ENCODE measurements around the gene ARHGAP12. TPM values are rescaled to one million over a fixed set of nuclear protein-coding genes. Genes with fewer than 3 reads are reported as not detected.
A peak's percentile ranks its signal among the peaks of the same experiment; 100 is the strongest.

The ARHGAP12 gene
- total RNA-seq, 1 donor from 2014 or later = 68.9 TPM

DNA sequence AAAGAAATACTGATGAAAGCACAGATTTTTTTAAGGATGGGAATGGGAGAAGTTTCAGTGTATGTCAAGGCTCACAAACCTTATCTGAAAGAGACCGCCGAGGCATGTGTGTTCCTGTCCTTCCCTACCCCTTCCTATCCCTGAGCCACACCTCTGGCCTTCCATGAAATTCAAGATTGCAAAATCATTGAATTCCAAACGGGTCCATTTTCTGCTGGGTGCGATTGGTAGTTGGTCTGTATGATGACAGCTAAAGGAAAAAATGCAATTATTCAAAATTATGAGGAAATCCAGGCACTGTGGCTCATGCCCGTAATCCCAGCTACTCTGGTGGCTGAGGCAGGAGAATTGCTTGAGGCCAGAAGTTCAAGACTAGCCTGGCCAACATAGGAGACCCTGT, 170.1 kb downstream of the ARHGAP12 start:
- Histone ChIP-seq H3K4me1 (peaks cover 53% of the 10 kb centered on the region), H3K36me3 (no peaks in the 10 kb centered on the region), H3K79me2 (ENCODE audit: low read depth) (no peaks in the 10 kb centered on the region), H3F3A (ENCODE audit: low read depth) (peaks cover 56% of the 10 kb centered on the region), H3K4me3 (no peak overlapping the region), H2AFZ (replicated peaks) (no peak overlapping the region), H3K27ac (no peak overlapping the region), H3K9ac (no peak overlapping the region), H3K4me2 (peak overlapping the region; percentile 12), H3K27me3 (no peaks in the 10 kb centered on the region), H3K9me3 (ENCODE audit: low read depth) (no peaks in the 10 kb centered on the region), H4K20me1 (ENCODE audit: low read depth) (peaks cover 12% of the 10 kb centered on the region)
- peaks cover 55% of the 10 kb centered on the region for H3K4me1 Mint-ChIP-seq
- no peak for TF ChIP-seq EZH2 (IDR thresholded peaks at IDR 0.05)
- no peak for TF ChIP-seq EZH2phosphoT487 (IDR thresholded peaks at IDR 0.05)
- TF ChIP-seq, protein P1, sequence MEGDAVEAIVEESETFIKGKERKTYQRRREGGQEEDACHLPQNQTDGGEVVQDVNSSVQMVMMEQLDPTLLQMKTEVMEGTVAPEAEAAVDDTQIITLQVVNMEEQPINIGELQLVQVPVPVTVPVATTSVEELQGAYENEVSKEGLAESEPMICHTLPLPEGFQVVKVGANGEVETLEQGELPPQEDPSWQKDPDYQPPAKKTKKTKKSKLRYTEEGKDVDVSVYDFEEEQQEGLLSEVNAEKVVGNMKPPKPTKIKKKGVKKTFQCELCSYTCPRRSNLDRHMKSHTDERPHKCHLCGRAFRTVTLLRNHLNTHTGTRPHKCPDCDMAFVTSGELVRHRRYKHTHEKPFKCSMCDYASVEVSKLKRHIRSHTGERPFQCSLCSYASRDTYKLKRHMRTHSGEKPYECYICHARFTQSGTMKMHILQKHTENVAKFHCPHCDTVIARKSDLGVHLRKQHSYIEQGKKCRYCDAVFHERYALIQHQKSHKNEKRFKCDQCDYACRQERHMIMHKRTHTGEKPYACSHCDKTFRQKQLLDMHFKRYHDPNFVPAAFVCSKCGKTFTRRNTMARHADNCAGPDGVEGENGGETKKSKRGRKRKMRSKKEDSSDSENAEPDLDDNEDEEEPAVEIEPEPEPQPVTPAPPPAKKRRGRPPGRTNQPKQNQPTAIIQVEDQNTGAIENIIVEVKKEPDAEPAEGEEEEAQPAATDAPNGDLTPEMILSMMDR (IDR thresholded peaks at IDR 0.05) = no peak
- H3K27ac Mint-ChIP-seq = no peak overlapping the region
- H3K36me3 Mint-ChIP-seq = no peaks in the 10 kb centered on the region
- peaks cover under 1% of the 10 kb centered on the region for H3K9me3 Mint-ChIP-seq
- no peak for DNase-seq (ENCODE audit: low spot score)
- H3K4me3 Mint-ChIP-seq = peak overlapping the region; percentile 77
- H3K27me3 Mint-ChIP-seq (ENCODE audit: insufficient read depth, low read depth) = peaks cover 5% of the 10 kb centered on the region

DNA sequence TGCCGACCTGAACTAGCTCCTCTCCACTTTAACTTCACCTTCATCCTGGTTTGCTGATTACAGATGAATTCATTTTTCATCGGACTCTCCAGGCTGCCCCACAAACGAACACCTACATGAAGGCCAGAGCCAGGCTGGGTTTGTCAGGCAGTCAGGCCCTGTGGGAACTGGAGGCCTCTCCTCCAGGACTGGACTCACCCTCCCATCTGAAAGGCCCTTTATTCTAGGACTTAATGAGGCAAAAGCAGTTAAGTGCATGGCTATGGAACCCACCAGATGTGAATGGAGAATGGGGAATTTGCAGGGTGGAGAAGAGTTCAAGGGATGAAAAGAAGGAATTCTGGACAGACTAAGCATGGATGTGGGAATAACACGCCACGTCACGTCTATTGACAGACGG, 170.8 kb downstream of the ARHGAP12 start:
- Histone ChIP-seq H3K4me3 (no peak overlapping the region), H3K79me2 (ENCODE audit: low read depth) (no peaks in the 10 kb centered on the region), H3K27ac (no peak overlapping the region), H3K9ac (no peak overlapping the region), H3F3A (ENCODE audit: low read depth) (peaks cover 56% of the 10 kb centered on the region), H3K4me1 (peaks cover 53% of the 10 kb centered on the region), H3K4me2 (peak overlapping the region; percentile 12), H3K36me3 (no peaks in the 10 kb centered on the region), H2AFZ (replicated peaks) (no peak overlapping the region), H4K20me1 (ENCODE audit: low read depth) (peaks cover 12% of the 10 kb centered on the region), H3K27me3 (no peaks in the 10 kb centered on the region), H3K9me3 (ENCODE audit: low read depth) (no peaks in the 10 kb centered on the region)
- H3K4me1 Mint-ChIP-seq = peaks cover 55% of the 10 kb centered on the region
- H3K27me3 Mint-ChIP-seq (ENCODE audit: insufficient read depth, low read depth) = peaks cover 5% of the 10 kb centered on the region
- H3K27ac Mint-ChIP-seq = peak overlapping the region; percentile 96
- peak overlapping the region; percentile 77 for H3K4me3 Mint-ChIP-seq
- H3K9me3 Mint-ChIP-seq = no peaks in the 10 kb centered on the region
- no peaks in the 10 kb centered on the region for H3K36me3 Mint-ChIP-seq
- TF ChIP-seq, protein P1 (IDR thresholded peaks at IDR 0.05) = no peak
- TF ChIP-seq EZH2phosphoT487 (IDR thresholded peaks at IDR 0.05) (no peak), EZH2 (IDR thresholded peaks at IDR 0.05) (no peak)
- DNase-seq (ENCODE audit: low spot score) = peak; percentile 74

DNA sequence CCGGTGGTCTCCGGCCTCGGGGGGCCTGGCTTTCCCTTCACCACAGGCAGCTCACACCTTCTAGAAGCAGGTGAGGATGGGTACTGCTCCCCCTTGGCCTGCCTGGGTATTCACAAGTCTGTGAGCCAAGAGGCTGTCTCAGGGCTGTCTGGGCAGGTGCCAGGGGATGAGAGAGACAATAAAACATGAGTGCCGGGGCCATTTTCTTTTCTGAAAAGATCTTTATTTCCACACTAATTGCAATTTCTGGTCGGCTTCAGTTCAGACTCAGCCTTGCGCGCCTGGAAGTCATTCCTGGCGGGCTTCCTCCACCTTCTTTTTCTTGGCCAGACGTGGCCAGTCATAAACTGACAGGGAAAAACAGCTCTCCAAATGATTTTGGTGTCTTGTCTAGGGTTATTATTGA, 171.2 kb downstream of the ARHGAP12 start:
- TF ChIP-seq EZH2phosphoT487 (IDR thresholded peaks at IDR 0.05) (no peak), EZH2 (IDR thresholded peaks at IDR 0.05) (no peak)
- TF ChIP-seq, protein P1 (IDR thresholded peaks at IDR 0.05) = no peak
- H4K20me1 ChIP-seq (ENCODE audit: low read depth) = peaks cover 12% of the 10 kb centered on the region
- peaks cover 51% of the 10 kb centered on the region for H3K4me1 Mint-ChIP-seq
- H3F3A ChIP-seq (ENCODE audit: low read depth) = peaks cover 56% of the 10 kb centered on the region
- no peak overlapping the region for H3K4me3 ChIP-seq
- H3K9me3 ChIP-seq (ENCODE audit: low read depth) = no peaks in the 10 kb centered on the region
- H3K4me2 ChIP-seq = peak overlapping the region; percentile 12
- no peak overlapping the region for H3K27ac ChIP-seq
- peaks cover 5% of the 10 kb centered on the region for H3K27me3 Mint-ChIP-seq (ENCODE audit: insufficient read depth, low read depth)
- H3K36me3 Mint-ChIP-seq = no peaks in the 10 kb centered on the region
- peak overlapping the region; percentile 96 for H3K27ac Mint-ChIP-seq
- peak overlapping the region; percentile 4 for H3K4me3 Mint-ChIP-seq
- H3K27me3 ChIP-seq = no peaks in the 10 kb centered on the region
- H3K9ac ChIP-seq = no peak overlapping the region
- H3K9me3 Mint-ChIP-seq = no peaks in the 10 kb centered on the region
- H3K4me1 ChIP-seq = peaks cover 53% of the 10 kb centered on the region
- no peaks in the 10 kb centered on the region for H3K36me3 ChIP-seq
- no peak for DNase-seq (ENCODE audit: low spot score)
- H3K79me2 ChIP-seq (ENCODE audit: low read depth) = no peaks in the 10 kb centered on the region
- no peak overlapping the region for H2AFZ ChIP-seq (replicated peaks)

Measured in neural progenitor cell (in vitro differentiated cells).